GM12872 (cell line): ENCODE results near the gene GLIPR2.

ENCODE experiments used
- CTCF ChIP-seq: IDR thresholded peaks from 3 replicates; pipeline ENCODE4 v1.5.1; 2011; ENCODE audit warnings: low read depth, mild to moderate bottlenecking, low read length, moderate library complexity; ENCODE audit not compliant: insufficient read depth

The GLIPR2 gene

DNA sequence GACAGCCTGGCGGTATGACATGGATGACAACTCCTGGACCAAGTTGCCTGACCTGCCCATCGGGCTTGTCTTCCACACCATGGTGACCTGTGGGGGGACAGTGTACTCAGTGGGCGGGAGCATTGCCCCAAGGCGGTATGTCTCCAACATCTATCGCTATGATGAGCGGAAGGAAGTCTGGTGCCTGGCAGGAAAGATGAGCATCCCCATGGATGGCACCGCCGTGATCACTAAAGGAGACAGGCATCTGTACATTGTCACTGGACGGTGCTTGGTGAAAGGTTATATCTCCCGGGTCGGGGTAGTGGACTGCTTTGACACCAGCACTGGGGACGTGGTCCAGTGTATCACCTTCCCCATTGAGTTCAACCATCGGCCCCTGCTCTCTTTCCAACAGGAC lies 34.0 kb downstream of the GLIPR2 start:
- TF ChIP-seq CTCF, result no peak

DNA sequence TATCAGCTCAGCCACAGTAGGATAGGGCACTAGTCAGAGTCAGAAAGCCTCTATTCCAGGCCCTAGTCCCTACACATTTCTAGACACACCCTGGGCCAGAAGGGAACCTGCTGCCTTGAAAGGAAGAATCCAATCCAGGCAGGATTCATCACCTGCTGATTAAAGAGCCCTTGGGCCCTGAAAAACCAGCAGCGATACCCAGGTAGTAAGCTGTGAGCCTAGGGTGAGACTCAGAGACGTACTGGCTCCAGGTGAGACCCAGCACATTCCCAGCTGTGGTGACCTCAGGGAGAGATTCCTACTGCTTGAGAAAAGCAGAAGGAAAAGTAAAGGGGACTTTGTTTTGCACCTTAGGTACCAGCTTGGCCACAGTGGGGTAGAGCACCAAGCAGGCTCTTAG lies 37.3 kb downstream of the GLIPR2 start:
- no peak for TF ChIP-seq CTCF

DNA sequence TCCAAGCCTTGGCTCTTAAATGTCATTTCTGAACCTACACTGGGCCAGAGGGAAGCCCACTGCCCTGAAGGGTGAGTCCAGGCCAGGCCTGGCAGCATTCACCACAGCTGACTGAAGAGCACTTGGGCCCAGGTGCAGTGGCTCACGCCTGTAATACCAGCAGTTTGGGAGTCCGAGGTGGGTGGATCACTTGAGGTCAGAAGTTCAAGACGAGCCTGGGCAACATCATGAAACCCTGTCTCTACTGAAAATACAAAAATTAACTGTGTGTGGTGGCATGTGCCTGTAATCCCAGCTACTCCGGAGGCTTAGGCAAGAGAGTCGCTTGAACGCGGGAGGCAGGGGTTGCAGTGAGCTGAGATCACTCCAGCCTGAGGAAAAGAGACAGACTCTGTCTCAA lies 37.7 kb downstream of the GLIPR2 start:
- no peak for TF ChIP-seq CTCF

DNA sequence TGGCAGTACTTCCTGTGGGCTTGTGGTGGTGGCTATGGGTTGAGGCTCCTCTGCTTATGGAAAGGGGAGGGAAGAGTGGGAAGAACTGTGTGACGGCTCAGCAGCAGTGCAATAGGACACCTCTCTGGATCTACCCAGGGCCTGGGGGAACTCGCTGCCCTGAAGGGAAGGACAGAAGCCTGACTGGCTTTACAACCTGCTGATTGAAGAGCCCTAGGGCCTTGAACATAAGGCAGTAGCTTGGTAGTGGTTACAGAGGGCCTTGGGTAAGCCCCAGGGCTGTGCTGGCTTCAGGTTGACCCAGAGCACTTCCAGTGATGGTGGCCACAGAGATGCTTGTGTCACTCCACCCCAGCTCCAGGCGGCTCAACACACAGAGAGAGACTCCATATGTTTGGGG lies 38.2 kb downstream of the GLIPR2 start:
- no peak for TF ChIP-seq CTCF

DNA sequence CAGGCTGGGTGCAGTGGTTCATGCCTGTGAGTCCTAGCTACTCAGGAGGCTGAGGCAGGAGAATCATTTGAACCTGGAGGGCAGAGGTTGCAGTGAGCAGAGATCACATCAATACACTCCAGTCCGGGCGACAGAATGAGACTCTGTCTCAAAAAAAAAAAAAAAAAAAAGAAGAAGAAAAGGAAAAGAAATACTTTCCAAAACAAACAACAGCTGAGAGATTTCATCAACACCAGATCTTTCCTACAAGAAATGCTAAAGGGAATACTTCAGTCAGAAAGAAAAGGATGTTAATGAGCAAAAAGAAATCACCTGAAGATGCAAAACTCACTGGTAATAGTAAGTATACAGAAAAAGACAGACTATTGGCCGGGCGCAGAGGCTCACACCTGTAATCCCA lies 41.0 kb downstream of the GLIPR2 start:
- no peak for TF ChIP-seq CTCF

DNA sequence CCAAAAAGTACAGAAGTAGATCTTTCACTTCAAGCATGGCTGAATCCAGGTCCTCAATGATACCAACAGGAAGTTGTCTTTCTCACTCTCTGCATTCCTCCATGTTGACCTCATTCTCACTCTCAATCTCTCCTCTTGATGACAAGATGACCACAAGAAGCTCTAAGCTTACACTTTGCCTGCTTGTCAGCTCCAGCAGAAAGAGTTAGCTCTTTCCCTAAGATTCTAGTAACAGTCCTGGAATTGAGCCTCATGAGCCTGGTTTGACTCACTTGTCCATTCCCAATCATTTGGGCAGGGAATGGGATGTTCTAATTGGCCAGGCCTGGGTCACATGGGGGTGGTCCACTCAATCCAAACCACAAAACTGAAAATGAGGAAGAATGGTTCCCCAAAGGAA lies 50.9 kb downstream of the GLIPR2 start:
- TF ChIP-seq CTCF, result no peak

DNA sequence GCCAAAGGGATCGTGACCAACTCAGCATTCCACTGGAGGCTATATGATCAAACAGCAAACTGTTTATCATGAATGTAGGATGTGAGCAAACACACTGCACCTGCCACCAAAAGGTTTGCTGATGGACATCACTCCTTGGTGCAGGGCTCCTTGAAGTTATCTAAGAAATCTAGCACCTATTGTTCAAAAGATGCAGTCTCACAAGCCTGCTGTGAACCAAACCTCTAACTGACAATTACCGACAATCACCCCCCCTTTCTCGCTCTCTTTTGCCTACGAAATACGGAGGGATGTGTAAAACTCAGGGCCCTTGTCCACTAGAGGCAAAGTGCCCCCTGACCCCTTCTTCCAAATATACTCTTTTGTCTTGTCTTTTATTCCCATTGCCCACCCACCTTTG lies 51.7 kb downstream of the GLIPR2 start:
- no peak for TF ChIP-seq CTCF

DNA sequence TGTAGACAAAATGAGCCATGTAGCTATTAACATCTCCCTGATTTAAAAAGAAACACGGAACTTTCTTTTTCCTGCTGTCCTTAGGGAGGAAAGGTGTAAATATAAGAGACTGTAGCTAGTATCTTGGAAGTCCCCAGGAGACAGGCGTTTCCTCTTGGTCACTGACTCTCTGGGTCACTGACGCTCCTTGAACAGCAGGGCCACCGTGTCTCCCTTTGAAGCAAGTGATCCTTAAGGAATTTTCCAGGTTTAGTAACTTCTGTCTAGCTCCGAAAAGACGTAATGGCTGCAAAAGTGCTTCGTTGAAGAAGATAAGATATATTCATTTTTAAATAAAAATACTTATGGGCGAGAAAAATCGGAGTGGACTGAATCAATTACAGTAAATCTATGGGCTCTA lies 53.4 kb downstream of the GLIPR2 start:
- TF ChIP-seq CTCF, result no peak
